Common myeloid progenitor, CD34-positive (primary cell): ENCODE measurements around the gene OR6A2.

Source experiments
- CTCF ChIA-PET: fragments of 350-600 bp; sonication (Branson Sonifier 250); formaldehyde crosslinking; loops from one replicate; lab custom pipeline; 2021; ENCODE audit warnings: antibody characterized with exemption; lab: Charles Lee
- POLR2A ChIA-PET: fragments of 350-600 bp; sonication (Branson Sonifier 250); formaldehyde crosslinking; loops from one replicate; lab custom pipeline; 2021; ENCODE audit warnings: antibody characterized with exemption; lab: Charles Lee
- DNase-seq, 3 donors: peaks; one replicate each; pipeline versions ENCODE4 v3.0.0 to v3.0.0-alpha.2; 2013
- H3K27ac ChIP-seq, 2 experiments: 1 replicate in 1 of 2; 2 replicates in 1 of 2; pipeline ENCODE4 v1.7.0; 2013; ENCODE audit warnings: inconsistent platforms in 2 of 2, low read length in 2 of 2, mild to moderate bottlenecking in 2 of 2, low read depth in 1 of 2, moderate library complexity in 1 of 2; ENCODE audit not compliant: severe bottlenecking in 2 of 2, insufficient read depth in 1 of 2, poor library complexity in 1 of 2
- H3K27me3 ChIP-seq, 5 experiments: replicated peaks in 2 of 5; 1 replicate in 3 of 5; 2 replicates in 2 of 5; pipeline versions ENCODE4 v1.6.1 to v1.7.0; 2013; ENCODE audit warnings: low read length in 4 of 5, mild to moderate bottlenecking in 2 of 5, moderate library complexity in 2 of 5, inconsistent platforms in 1 of 5; ENCODE audit not compliant: insufficient read depth in 5 of 5, control insufficient read depth in 4 of 5
- H3K36me3 ChIP-seq, 4 experiments: 1 replicate in 2 of 4; 2 replicates in 2 of 4; pipeline versions ENCODE4 v1.6.1 to v1.7.0; 2013; ENCODE audit warnings: low read length in 3 of 4, control low read depth in 1 of 4, mild to moderate bottlenecking in 1 of 4; ENCODE audit not compliant: control insufficient read depth in 4 of 4, insufficient read depth in 4 of 4
- H3K4me1 ChIP-seq, 4 experiments: 1 replicate in 3 of 4; 2 replicates in 1 of 4; pipeline versions ENCODE4 v1.6.1 to v1.7.1; 2013; ENCODE audit warnings: low read length in 3 of 4, mild to moderate bottlenecking in 3 of 4, control low read depth in 1 of 4, inconsistent platforms in 1 of 4, moderate library complexity in 1 of 4; ENCODE audit not compliant: control insufficient read depth in 4 of 4, insufficient read depth in 4 of 4; ENCODE audit errors: control extremely low read depth in 1 of 4
- H3K4me3 ChIP-seq, 7 experiments: 1 replicate in 4 of 7; 2 replicates in 3 of 7; pipeline versions ENCODE4 v1.5.1 to v1.7.0; 2013; ENCODE audit warnings: mild to moderate bottlenecking in 7 of 7, low read length in 6 of 7, moderate library complexity in 6 of 7, inconsistent platforms in 2 of 7, low read depth in 2 of 7, control low read depth in 1 of 7; ENCODE audit not compliant: insufficient read depth in 4 of 7, control insufficient read depth in 1 of 7; ENCODE audit errors: extremely low read depth in 1 of 7
- H3K9me3 ChIP-seq, 5 experiments: 1 replicate in 4 of 5; 2 replicates in 1 of 5; pipeline versions ENCODE4 v1.6.1 to v1.7.1; 2013; ENCODE audit warnings: low read length in 4 of 5, mild to moderate bottlenecking in 2 of 5, inconsistent platforms in 1 of 5, low read depth in 1 of 5, moderate library complexity in 1 of 5; ENCODE audit not compliant: control insufficient read depth in 4 of 5, insufficient read depth in 2 of 5; ENCODE audit errors: control extremely low read depth in 1 of 5
- WGBS: methylation state at CpG from one replicate; pipeline ENCODE4 v1.1.5; 2013; ENCODE audit not compliant: insufficient coverage; 5-methylcytosine and 5-hydroxymethylcytosine counted together

OR6A2 gene

DNA sequence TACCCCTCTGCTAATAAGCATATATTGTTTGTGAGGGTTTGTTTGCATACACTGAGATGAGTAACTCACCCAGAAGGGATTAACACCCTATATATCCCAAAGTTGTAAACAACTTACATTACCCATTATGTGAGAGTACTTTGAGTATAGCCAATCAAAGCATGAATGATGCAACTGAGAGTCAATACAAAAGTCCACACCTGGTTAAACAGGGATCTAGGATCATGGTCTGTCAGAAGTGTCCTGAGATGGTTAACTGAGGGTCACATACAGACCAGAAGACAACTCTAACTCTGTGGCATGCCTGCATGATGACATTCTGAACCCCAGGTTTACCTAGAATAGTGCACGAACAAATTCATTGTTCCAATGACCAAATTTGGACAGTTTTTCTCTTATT, 28.6 kb upstream of the OR6A2 start:
- Histone ChIP-seq H3K27me3 (no peaks in the 10 kb centered on the region), H3K27ac (no peak overlapping the region), H3K4me1 (no peaks in the 10 kb centered on the region), H3K36me3 (no peaks in the 10 kb centered on the region), H3K9me3 (no peaks in the 10 kb centered on the region), H3K4me3 (no peak overlapping the region)
- no peak for DNase-seq
- POLR2A ChIA-PET, result no interaction called here
- CTCF ChIA-PET, result no interaction called here
- WGBS, result 100% methylated on average over 1 of the region's 1 CpG

DNA sequence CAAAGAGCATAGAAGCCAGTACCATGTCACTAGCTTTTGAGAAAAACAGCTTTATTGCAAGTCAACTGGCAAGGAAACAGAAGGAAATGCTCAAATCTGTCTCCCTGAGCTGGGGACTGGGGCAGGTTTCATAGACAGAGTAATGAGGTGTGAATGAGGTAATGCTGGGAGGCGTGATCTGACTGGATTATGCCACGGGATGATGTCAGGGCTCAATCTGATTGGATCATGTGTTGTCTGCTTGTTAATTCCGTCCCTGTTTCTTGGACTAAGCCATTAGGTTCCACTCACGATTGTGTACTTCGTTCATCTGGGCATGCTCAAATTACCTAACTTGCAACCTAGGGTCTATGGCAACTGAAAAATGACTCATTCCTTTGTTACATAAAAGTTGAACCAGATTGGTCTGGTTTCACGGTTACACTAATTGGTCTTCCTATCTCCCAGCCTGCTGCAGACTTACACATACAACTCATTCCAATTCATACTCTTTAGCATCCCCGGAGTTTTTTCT, 25.8 kb upstream of the OR6A2 start:
- Histone ChIP-seq H3K4me3 (no peak overlapping the region), H3K9me3 (peaks cover 0 to 2% (median 0%) of the 10 kb centered on the region in 5 experiments), H3K36me3 (no peaks in the 10 kb centered on the region), H3K27ac (no peak overlapping the region), H3K27me3 (peaks cover 0 to 2% (median 0%) of the 10 kb centered on the region in 5 experiments), H3K4me1 (no peaks in the 10 kb centered on the region)
- 100% methylated on average over 6 of the region's 7 CpGs for WGBS
- ChIA-PET CTCF (interaction anchor here (1.5 to 1.9 kb wide), 2 partner anchors 9 to 13 kb away, joined by 5 to 6 read pairs; no protein-coding TSS in a partner anchor), POLR2A (no interaction called here)
- no peak for DNase-seq

- no peak for DNase-seq
- Histone ChIP-seq H3K27me3 (peaks cover 0 to 2% (median 0%) of the 10 kb centered on the region in 5 experiments), H3K27ac (no peak overlapping the region), H3K4me3 (no peak overlapping the region), H3K9me3 (peaks cover 0 to 5% (median under 1%) of the 10 kb centered on the region in 5 experiments), H3K4me1 (no peaks in the 10 kb centered on the region), H3K36me3 (no peaks in the 10 kb centered on the region)
- WGBS, result 94% methylated on average over 2 of the region's 5 CpGs
- ChIA-PET CTCF (interaction anchor here (1.5 to 1.9 kb wide), 2 partner anchors 10 to 12 kb away, joined by 5 to 6 read pairs; no protein-coding TSS in a partner anchor), POLR2A (no interaction called here)
These were observed 24.8 kb upstream of the OR6A2 start for GRCh38 chr11:6824136-6824823.

GRCh38 chr11:6818967-6819366, 19.5 kb upstream of the OR6A2 start:
- Histone ChIP-seq H3K4me3 (no peak overlapping the region), H3K9me3 (peaks cover 0 to 17% (median 13%) of the 10 kb centered on the region in 5 experiments), H3K27me3 (peaks cover 0 to 2% (median 0%) of the 10 kb centered on the region in 5 experiments), H3K4me1 (no peaks in the 10 kb centered on the region), H3K36me3 (no peaks in the 10 kb centered on the region), H3K27ac (no peak overlapping the region)
- 100% methylated on average over 4 of the region's 5 CpGs for WGBS
- no peak for DNase-seq
- ChIA-PET CTCF (interaction anchor here (1.2 kb wide), 1 partner anchor 13 kb away, joined by 3 read pairs; no protein-coding TSS in a partner anchor), POLR2A (interaction anchor here (0.6 kb wide), 1 partner anchor 24 kb away, joined by 4 read pairs; no protein-coding TSS in a partner anchor)

DNA sequence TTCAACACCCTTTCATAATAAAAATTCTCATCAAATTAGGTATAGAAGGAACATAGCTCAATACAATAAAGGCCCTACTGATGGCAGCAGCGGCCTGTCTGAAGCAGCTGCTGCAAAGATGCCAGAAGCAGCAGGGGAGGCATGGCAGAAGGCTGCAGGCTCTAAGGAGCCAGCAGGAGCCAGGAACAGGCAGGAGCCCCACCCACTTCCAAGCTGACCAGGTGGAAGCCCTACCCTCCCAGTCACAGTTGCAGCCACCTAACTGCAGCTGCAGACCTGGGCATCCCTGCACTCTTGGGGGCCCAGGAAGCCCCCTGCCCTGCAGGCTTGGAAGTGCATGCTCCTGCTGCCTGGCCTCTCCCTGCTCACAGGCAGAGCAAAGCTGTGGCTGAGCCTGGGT, 18.2 kb upstream of the OR6A2 start:
- DNase-seq, result no peak
- no peak overlapping the region for H3K27ac ChIP-seq
- no peaks in the 10 kb centered on the region for H3K36me3 ChIP-seq
- CTCF ChIA-PET, result interaction anchor here (0.7 kb wide), 1 partner anchor 10 kb away, joined by 3 read pairs; no protein-coding TSS in a partner anchor
- peaks cover 0 to 5% (median 0%) of the 10 kb centered on the region in 5 experiments for H3K27me3 ChIP-seq
- H3K9me3 ChIP-seq, result peaks cover 1 to 17% (median 13%) of the 10 kb centered on the region in 5 experiments
- POLR2A ChIA-PET, result no interaction called here
- 100% methylated on average over 1 of the region's 1 CpG for WGBS
- H3K4me1 ChIP-seq, result no peaks in the 10 kb centered on the region
- H3K4me3 ChIP-seq, result no peak overlapping the region

GRCh38 chr11:6813656-6814055, 14.2 kb upstream of the OR6A2 start:
- CTCF ChIA-PET, result no interaction called here

More at GRCh38 chr11:6813656-6814055, 14.2 kb upstream of the OR6A2 start:
- POLR2A ChIA-PET, result no interaction called here
- no peak for DNase-seq
- 88% methylated on average over 2 of the region's 2 CpGs for WGBS
- peaks cover 0 to 8% (median 6%) of the 10 kb centered on the region in 5 experiments for H3K9me3 ChIP-seq
- H3K4me3 ChIP-seq, result no peak overlapping the region
- H3K4me1 ChIP-seq, result no peaks in the 10 kb centered on the region
- H3K36me3 ChIP-seq, result no peaks in the 10 kb centered on the region
- peaks cover 0 to 3% (median 0%) of the 10 kb centered on the region in 5 experiments for H3K27me3 ChIP-seq
- no peak overlapping the region for H3K27ac ChIP-seq
